ENCODE measurements around the gene FDXACB1. TPM values are rescaled to one million over a fixed set of nuclear protein-coding genes. Genes with fewer than 3 reads are reported as not detected.

The FDXACB1 gene
- total RNA-seq, 1 donor from 2014 or later: 1.6 TPM

DNA sequence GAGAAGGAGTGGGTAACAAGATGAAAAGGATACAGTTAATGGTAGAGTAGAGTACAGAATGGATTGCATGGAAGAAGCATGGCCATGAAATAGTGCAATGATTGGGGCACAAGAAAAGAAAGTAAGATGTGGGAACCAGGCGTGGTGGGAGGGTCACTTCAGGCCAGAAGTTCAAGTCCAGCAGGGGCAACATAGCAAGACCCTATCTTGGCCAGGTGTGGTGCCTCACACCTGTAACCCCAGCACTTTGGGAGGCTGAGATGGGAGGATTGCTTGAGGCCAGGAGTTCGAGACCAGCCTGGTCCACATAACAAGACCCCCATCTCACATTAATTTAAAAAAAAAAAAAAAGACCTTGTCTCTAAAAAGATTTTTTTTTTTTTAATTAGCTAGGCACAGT, 38.3 kb upstream of the FDXACB1 start:
- Mint-ChIP-seq H3K9me3 (ENCODE audit: low read depth) (no peaks in the 10 kb centered on the region), H3K36me3 (ENCODE audit: low read depth) (no peaks in the 10 kb centered on the region), H3K27me3 (ENCODE audit: low read depth) (no peaks in the 10 kb centered on the region), H3K4me3 (ENCODE audit: unreplicated experiment) (no peak overlapping the region), H3K27ac (ENCODE audit: unreplicated experiment) (no peak overlapping the region), H3K4me1 (ENCODE audit: low read depth) (peaks cover 71% of the 10 kb centered on the region)
- TF ChIP-seq, protein P1, sequence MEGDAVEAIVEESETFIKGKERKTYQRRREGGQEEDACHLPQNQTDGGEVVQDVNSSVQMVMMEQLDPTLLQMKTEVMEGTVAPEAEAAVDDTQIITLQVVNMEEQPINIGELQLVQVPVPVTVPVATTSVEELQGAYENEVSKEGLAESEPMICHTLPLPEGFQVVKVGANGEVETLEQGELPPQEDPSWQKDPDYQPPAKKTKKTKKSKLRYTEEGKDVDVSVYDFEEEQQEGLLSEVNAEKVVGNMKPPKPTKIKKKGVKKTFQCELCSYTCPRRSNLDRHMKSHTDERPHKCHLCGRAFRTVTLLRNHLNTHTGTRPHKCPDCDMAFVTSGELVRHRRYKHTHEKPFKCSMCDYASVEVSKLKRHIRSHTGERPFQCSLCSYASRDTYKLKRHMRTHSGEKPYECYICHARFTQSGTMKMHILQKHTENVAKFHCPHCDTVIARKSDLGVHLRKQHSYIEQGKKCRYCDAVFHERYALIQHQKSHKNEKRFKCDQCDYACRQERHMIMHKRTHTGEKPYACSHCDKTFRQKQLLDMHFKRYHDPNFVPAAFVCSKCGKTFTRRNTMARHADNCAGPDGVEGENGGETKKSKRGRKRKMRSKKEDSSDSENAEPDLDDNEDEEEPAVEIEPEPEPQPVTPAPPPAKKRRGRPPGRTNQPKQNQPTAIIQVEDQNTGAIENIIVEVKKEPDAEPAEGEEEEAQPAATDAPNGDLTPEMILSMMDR (IDR thresholded peaks at IDR 0.05): no peak
- no peak for DNase-seq (ENCODE audit: low spot score)

DNA sequence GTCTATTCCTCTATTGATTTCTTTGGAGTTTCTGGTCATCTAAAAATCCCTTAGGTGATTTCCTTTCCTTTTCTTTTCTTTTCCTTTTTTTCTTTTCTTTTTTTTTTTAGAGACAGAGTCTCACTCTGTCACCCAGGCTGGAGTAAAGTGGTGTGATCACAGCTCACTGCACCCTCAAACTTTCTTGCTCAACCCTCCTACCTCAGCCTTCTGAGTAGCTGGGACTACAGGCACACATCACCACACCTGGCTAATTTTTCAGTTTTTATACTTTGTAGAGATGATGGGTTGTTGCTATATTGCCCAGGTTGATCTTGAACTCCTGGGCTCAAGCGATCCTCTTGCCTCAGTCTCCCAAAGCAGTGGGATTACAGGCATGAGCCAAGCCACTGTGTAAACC, 37.8 kb upstream of the FDXACB1 start:
- no peak overlapping the region for H3K27ac Mint-ChIP-seq (ENCODE audit: unreplicated experiment)
- TF ChIP-seq, protein P1 (IDR thresholded peaks at IDR 0.05): no peak
- H3K9me3 Mint-ChIP-seq (ENCODE audit: low read depth): no peaks in the 10 kb centered on the region
- peaks cover 71% of the 10 kb centered on the region for H3K4me1 Mint-ChIP-seq (ENCODE audit: low read depth)
- DNase-seq (ENCODE audit: low spot score): no peak
- no peaks in the 10 kb centered on the region for H3K36me3 Mint-ChIP-seq (ENCODE audit: low read depth)
- H3K4me3 Mint-ChIP-seq (ENCODE audit: unreplicated experiment): no peak overlapping the region
- no peaks in the 10 kb centered on the region for H3K27me3 Mint-ChIP-seq (ENCODE audit: low read depth)

DNA sequence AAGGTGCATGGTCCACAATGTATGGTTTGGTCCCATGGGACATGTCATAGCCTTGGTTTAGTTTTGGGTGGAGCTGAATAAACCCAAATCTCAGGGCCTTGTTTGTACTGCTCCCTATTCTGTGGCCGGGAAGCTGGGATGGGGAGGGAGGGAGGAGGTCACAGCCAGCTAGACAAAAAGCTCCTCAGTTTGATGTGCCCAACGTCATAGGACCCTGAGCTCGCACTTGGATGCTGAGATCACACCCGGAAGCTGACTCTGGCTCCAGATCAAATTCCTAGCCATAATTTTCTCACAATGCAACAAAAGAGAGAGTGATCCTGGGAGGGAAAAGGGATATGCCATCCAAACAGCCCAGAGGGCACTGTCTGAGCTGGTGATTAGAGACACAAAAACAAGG, 35.0 kb upstream of the FDXACB1 start:
- TF ChIP-seq, protein P1 (IDR thresholded peaks at IDR 0.05): peak; percentile 42
- no peaks in the 10 kb centered on the region for H3K9me3 Mint-ChIP-seq (ENCODE audit: low read depth)
- no peaks in the 10 kb centered on the region for H3K27me3 Mint-ChIP-seq (ENCODE audit: low read depth)
- H3K4me1 Mint-ChIP-seq (ENCODE audit: low read depth): peaks cover 87% of the 10 kb centered on the region
- peaks cover 15% of the 10 kb centered on the region for H3K36me3 Mint-ChIP-seq (ENCODE audit: low read depth)
- peak overlapping the region; percentile 100 for H3K27ac Mint-ChIP-seq (ENCODE audit: unreplicated experiment)
- no peak for DNase-seq (ENCODE audit: low spot score)
- peak overlapping the region; percentile 56 for H3K4me3 Mint-ChIP-seq (ENCODE audit: unreplicated experiment)

DNA sequence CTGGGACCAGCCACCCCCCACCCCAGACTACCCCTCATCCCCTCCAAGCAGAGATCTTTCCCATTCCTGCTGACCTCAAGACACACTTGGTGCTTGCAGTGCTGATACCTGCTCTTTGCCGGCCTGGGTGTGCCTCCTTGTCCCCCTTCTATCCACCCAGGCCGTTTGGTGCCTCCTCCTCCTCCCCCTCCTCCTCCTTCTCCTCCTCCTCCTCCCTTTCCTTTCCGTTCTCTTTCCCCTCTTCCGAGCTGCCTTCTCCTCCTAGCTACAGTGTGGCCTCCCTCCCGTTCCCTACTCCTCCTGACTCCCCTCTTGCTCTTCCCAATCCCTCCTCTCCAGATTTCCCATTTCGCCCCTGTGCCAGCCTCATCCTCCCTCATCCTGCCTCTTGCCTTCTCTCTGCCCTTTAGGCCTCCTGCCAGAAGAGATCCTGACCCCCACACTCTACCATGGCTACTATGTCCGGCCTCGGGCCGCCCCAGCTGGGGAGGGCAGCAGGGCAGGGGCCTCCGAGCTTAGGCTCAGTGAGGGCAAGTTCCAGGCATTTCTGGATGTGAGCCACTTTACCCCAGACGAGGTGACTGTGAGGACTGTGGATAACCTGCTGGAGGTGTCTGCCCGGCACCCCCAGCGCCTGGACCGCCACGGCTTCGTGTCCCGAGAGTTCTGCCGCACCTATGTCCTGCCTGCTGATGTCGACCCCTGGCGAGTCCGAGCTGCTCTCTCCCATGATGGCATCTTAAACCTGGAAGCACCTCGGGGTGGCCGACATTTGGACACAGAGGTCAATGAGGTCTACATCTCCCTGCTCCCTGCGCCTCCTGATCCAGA, 34.3 kb upstream of the FDXACB1 start:
- Mint-ChIP-seq H3K27me3 (ENCODE audit: low read depth) (no peaks in the 10 kb centered on the region), H3K36me3 (ENCODE audit: low read depth) (peaks cover 20% of the 10 kb centered on the region), H3K27ac (ENCODE audit: unreplicated experiment) (peak overlapping the region; percentile 100), H3K9me3 (ENCODE audit: low read depth) (no peaks in the 10 kb centered on the region), H3K4me1 (ENCODE audit: low read depth) (peaks cover 87% of the 10 kb centered on the region), H3K4me3 (ENCODE audit: unreplicated experiment) (peak overlapping the region; percentile 66)
- DNase-seq (ENCODE audit: low spot score): no peak
- TF ChIP-seq, protein P1 (IDR thresholded peaks at IDR 0.05): no peak

DNA sequence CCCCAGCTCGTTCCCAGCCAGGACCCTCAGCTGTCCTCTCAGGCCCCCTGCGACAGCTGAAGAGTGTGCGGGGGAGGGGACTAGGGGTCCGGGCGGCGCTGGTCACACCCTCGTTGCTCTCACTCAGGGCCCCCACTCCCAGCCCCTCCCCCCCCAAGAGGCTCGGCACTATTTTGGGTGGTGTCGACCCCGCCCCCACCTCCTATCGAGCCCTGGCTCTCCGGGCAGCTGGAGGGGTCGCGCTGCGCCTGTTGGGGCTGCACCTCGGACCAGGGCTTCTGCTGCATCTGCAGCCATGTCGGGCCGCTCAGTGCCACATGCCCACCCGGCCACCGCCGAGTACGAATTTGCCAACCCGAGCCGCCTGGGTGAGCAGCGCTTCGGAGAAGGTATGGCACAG, 33.6 kb upstream of the FDXACB1 start, which contains the start of gene HSPB2:
TSS of gene HSPB2 (plus strand) at position 200 of the 400 bp plus-strand sequence. CDS start at position 296, 96 bp downstream.
- peaks cover 20% of the 10 kb centered on the region for H3K36me3 Mint-ChIP-seq (ENCODE audit: low read depth)
- no peaks in the 10 kb centered on the region for H3K9me3 Mint-ChIP-seq (ENCODE audit: low read depth)
- no peak for DNase-seq (ENCODE audit: low spot score)
- peaks cover 88% of the 10 kb centered on the region for H3K4me1 Mint-ChIP-seq (ENCODE audit: low read depth)
- peak within 1 kb of the TSS; percentile 98 for H3K4me3 Mint-ChIP-seq (ENCODE audit: unreplicated experiment)
- TF ChIP-seq, protein P1 (IDR thresholded peaks at IDR 0.05): no peak
- peak within 1 kb of the TSS; percentile 100 for H3K27ac Mint-ChIP-seq (ENCODE audit: unreplicated experiment)
- no peaks in the 10 kb centered on the region for H3K27me3 Mint-ChIP-seq (ENCODE audit: low read depth)
